Measurements from ENCODE around the gene NLRC5.
"Not testable (repeated sequence)": the region's sequence is repeated elsewhere in the genome, so short reads cannot be mapped to it uniquely, and the experiment has no call there.

Gene NLRC5

DNA sequence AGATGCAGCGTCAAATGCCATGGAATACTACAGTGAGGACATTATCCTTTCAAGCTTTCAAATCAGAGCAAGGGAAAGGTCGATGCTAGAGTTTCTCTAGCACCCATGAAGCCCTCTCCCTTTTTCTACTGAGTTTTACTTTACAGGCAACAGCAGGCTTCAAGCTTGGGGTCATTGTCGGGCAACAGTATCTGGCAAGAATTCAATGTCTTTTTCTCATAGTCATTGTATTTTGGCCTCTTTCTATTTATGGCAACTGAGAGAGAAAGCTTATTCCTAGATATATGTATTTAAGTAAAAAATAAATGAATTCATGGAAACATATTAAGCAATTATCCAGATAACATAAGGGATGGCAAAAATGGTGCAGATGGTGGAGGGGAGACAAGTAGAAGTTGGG is 28.0 kb upstream of the NLRC5 start:
- no peak for FAIRE-seq
- no peak for DNase-seq (ENCODE audit: extremely low spot score, insufficient read length, low read depth)

DNA sequence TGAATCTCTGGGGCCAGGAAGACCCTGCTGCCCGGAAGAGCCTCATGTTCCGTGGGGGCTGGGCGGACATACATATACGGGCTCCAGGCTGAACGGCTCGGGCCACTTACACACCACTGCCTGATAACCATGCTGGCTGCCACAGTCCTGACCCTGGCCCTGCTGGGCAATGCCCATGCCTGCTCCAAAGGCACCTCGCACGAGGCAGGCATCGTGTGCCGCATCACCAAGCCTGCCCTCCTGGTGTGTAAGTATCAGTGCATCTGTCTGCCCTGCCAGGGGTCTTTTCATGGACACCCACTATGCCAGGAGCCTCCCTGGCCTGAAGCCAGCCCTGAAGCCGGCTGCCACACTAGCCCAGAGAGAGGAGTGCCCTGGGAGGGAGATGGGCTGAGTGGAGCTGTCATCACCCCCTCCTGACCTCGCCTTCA is 27.5 kb upstream of the NLRC5 start, which contains the start of gene CETP:
CETP (plus strand) TSS at position 100 of the 431 bp plus-strand sequence; CDS start at position 130, 30 bp downstream.
- DNase-seq (ENCODE audit: extremely low spot score, insufficient read length, low read depth) = no peak

DNA sequence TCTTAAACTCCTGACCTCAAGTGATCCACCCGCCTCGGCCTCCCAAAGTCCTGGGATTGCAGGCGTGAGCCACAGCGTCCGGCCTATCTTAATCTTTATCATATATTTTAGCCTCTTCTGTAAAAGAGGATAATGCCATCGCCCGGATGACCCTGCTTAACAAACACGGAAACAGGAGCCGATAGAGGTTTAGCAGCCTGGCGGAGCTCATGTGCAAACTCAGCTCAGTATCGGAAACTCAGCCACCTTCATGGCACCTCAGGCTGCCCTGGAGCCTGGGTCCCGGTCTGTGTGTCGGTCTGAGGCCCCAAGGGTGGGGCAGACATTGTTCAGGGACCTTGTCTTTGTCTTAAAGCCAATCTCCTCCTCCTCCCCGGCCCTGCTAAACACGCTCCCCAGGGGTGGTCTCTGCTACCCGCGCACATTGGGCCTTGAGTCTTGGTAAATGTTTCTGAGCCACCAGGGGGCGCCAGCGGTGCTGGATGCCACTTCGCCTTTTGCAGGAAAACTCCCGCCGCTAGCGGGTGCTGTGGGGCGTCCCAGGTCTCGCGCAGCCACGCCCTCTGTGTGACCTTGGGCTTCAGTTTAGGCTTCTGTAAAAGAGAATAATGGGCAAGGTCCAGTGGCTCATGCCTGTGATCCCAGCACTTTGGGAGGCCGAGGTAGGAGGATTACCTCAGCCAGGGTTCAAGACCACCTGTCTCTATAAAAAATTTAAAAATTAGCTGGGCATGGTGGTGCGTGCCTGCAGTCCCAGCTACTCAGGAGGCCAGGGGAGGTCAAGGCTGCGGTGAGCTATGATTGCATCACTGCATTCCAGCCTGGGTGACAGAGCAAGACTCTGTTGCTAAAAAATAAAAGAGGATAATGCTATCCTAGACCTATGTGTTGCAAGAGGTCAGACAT is 24.9 kb upstream of the NLRC5 start:
- FAIRE-seq (peak; percentile 92), DNase-seq (ENCODE audit: extremely low spot score, insufficient read length, low read depth) (peak; percentile 80)

More for the DNA sequence above, 27.5 kb upstream of the NLRC5 start, which contains the start of gene CETP:
- no peak for FAIRE-seq

DNA sequence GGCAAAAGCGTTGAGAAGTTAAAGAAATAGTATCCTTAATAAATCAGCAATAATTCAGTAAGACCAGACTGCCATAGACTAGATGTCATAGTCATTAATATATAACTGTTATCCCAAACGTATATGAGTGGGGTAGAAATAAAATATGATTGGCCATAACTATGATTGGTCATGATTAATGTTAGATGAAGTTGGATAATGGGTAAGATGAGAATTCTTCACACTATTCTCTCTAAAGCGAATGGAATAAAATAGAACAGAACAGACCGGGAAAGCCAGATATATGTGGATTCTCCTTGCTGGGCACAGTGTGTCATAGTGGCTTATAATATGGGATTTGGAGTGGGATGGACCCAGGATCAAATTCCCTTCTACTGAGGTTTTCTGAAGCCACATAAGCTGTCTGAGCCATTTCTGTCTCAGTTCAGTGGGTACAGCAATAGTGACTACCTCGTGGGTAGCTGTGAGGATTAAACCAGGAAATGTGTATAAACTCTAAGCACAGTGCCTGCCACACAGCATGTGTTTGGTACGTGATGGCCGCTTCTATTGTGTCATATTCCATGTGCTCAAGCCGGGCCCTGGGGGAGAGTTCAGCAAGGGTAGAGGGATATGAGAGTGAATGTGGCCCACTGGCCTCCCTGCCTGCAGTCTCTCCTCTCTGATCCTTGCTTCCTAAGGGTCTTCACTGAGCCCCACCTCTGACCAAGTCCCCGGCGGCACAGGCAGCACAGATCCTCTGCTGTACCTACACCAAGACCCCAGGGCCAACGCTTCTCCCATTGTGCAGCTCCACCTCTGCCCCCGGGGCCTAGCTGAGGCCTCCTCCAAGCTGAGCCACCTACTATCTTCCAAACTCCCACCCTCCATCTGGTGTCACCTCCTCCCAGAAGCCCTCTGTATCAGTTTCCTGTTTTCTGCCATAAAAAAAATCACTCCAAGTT is 23.9 kb upstream of the NLRC5 start:
- DNase-seq (ENCODE audit: extremely low spot score, insufficient read length, low read depth) = no peak
- no peak for FAIRE-seq

DNA sequence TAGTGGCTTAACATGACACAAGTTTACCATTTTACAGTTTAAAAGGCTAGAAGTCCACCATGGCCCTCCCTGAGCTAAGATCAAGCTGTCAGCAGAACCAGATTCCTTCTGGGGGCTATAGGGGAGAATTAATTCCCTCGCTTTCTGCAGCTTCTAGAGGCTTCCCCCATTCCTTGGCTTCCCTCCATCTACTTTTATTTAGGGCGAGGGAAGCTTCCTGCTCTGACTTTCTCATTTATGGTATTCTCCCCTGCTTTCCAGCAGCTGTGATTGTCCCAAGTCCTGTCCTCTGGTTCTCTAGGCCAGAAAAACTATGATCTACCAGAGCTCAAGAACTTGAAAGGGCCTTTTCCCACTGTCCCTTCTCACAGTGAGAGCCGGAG is 23.3 kb upstream of the NLRC5 start:
- no peak for FAIRE-seq
- no peak for DNase-seq (ENCODE audit: extremely low spot score, insufficient read length, low read depth)

DNA sequence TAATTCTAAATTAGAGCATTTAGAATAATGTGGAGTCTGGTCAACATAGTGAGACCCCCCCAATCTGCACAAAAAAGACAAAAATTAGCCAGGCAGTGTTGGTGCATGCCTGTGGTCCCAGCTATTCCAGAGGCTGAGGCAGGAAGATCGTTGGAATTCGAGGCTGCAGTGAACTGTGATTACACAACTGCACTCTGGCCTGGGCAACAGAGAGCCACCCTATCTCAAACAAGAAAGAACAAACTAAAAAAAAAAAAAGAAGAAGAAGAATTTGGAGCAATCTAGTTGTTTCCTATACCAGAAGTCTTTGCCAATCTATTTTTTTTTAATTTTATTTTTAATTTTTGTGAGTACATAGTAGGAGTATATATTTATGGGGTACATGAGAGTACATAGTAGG is 21.6 kb upstream of the NLRC5 start:
- FAIRE-seq = no peak
- no peak for DNase-seq (ENCODE audit: extremely low spot score, insufficient read length, low read depth)

DNA sequence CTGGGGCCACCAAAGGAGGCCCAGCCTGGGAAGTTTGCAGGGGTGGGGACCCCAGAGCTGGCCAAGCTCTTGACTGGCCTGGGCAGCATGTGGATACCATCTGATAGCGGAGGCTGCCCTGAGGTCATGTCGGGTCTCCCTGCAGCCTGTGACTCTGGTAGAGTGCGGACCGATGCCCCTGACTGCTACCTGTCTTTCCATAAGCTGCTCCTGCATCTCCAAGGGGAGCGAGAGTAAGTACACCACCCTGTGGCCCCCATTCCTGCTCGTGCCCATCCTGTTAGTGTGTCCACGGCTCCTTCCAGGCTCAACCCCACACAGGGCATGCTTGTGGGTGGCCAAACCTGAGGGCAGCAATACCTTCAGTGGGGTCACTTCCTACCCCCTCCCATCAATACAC is 19.6 kb upstream of the NLRC5 start:
- DNase-seq (ENCODE audit: extremely low spot score, insufficient read length, low read depth) (no peak), FAIRE-seq (no peak)

DNA sequence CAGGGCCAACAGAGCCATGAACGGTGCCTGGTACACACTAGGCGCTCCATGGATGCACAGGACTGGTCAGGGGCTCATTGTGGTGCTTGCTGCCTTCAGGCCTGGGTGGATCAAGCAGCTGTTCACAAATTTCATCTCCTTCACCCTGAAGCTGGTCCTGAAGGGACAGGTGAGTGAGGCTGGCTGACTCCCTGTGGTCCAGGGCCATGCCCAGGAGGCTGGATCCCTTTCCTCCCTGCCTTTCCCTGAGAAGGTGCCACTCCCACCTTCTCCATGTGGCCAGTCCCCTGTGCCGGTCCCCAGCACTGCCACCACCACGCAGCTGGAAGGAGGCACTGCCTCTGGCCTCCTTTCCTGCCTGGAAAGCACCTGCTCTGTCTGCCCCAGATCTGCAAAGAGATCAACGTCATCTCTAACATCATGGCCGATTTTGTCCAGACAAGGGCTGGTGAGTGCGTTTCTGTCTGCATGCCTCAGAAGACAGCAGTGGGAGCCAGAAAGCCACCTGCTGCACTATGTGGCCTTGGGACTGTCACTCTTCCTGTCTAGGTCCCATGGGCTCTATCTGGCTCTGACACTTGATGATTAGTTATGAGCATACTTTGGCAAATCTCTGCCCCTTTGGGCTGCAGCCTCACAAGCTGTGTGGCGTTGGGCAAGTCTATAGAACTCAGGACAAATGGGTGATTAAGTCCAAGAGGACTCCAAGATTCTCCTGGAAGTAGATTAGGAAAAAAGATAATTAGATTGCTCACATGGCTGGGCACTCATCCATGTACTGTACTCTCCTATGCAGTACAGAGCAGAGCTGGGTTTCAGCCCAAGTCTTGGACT is 18.2 kb upstream of the NLRC5 start:
- DNase-seq (ENCODE audit: extremely low spot score, insufficient read length, low read depth) (peak; percentile 37), FAIRE-seq (peak; percentile 96)

DNA sequence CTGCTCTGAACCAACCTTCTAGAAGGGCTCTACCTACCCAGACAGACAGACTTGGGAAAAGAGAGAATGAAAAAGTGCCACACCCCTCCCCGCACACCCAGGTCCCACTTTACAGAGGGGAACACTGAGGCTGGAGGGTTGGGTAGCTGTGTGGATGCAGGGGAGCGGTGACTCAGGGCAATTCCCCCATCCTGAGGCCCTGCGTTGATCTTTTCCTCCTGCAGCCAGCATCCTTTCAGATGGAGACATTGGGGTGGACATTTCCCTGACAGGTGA is 17.7 kb upstream of the NLRC5 start:
- FAIRE-seq (no peak), DNase-seq (ENCODE audit: extremely low spot score, insufficient read length, low read depth) (no peak)

DNA sequence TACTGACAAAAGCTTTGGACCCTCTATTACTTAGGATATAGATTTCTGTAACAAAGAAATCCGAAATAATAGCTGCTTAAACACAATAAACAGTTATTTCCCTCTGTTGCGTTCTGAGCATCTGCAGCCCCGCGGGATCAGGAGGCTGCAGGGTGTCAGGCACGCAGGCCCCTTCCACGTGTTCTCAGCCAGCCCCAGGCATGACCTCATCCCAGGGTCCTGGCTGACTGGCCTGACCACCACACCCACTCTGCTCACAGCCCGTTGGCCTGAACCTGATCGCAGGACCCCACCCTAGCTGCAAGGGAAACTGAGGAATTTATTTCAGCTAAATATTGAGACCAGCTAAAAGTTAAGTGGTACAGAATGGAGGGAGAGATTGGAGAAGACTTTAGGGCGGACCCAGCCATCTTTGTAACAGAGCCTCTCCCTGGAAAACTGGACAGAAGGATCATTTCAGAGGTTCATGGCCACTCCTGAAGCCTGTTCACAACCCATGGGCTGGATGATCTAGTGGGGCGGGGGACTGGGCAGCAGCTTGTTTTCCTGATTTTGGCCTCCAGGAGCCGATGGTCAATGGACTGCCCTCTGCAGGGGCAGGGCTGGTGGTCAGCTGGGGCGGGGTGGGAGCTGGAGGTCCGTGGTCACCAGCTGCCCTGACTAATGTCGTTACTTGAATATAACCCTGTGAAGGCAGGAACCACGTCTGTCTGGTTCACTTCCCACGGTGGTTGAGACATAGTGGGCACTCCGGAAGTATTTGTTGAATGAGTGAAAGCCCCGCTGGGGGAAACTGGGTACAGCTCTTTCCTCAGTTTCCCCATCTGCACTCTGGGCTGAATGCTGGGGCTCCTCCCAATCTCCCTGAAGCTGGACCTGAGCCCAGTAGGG is 16.7 kb upstream of the NLRC5 start:
- FAIRE-seq = peak; percentile 59
- DNase-seq (ENCODE audit: extremely low spot score, insufficient read length, low read depth) = no peak

DNA sequence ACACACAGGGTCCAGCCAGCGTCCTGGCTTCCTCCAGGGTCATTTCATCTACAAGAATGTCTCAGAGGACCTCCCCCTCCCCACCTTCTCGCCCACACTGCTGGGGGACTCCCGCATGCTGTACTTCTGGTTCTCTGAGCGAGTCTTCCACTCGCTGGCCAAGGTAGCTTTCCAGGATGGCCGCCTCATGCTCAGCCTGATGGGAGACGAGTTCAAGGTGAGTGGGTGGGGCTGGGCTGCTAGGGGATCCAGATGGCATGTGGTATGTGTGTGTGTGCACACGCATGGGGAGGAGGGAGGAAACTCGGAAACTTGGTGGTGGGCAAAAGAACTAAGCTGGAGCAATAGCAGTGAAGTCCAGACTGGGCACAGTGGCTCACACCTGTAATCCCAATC is 16.1 kb upstream of the NLRC5 start:
- FAIRE-seq (no peak), DNase-seq (ENCODE audit: extremely low spot score, insufficient read length, low read depth) (no peak)

DNA sequence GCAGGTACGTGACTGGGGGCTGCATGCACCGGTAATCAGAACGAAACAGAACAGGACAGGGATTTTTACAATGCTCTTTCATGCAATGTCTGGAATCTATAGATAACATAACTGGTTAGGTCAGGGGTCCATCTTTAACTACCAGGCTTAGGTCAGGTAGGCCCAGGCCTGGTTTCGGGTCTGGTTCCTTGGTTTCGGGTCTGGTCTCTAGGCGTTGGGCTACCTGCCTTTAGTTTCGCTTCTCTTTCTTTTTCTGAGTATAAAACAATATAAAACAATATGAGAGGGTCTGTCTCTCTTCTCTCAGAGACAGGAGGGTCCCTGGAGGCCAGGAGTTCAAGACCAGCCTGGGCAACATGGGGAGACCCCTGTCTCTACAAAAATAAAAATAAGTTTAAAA is 15.5 kb upstream of the NLRC5 start:
- peak; percentile 78 for FAIRE-seq

DNA sequence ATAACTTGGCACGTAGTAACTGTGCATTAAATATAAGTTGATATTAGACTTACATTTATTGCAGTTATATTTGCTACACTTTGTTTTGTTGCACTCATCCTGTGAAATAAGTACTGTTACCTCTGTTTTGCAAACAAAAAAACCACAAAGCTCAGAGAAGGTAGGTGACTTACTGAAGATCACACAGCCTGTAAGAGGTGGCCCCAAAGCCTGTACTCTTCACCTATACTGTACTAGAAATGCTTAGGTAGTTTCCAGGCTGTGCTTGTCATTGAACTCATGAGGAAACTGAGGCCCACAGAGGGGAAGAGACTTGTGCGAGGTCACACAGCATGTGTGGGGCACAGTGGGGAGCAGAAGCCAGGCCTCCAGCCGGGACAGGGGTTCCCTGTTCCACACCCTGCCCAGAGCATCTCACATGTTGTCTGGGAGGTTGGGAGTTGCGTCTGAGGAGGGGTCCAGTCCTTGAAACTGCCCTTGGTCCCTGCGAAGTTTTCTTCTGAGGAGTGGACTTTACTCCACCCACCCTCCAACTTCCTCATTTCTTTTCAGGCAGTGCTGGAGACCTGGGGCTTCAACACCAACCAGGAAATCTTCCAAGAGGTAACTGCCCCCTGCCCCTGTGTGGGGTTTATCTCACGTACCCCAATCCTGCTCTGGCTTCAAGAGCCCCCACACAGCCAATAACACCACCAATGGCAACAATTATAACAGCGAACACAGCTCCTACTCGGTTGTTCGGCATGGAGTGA is 14.6 kb upstream of the NLRC5 start:
- no peak for FAIRE-seq
- DNase-seq (ENCODE audit: extremely low spot score, insufficient read length, low read depth) = no peak

More for the DNA sequence above, 15.5 kb upstream of the NLRC5 start:
- not testable (repeated sequence) for DNase-seq (ENCODE audit: extremely low spot score, insufficient read length, low read depth)

DNA sequence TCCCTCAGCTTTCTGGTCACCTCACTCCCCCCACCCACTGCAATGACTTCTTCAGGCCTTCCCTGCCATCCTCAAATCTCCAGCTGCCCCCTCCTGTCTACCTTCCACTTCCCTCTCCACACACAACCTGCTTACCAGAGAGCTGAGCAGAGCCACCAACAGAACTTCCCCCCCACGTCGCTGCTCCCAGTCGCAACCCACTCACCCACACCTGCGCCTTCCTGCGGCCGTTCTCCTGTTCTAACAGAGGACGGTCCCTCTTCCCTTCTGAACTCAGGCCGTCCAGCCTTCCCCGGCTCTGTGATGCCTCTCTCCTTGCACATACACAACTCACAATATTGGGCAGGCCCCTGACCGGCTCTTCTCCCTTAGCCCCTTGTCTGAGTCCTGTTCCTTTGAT is 13.6 kb upstream of the NLRC5 start:
- FAIRE-seq (no peak), DNase-seq (ENCODE audit: extremely low spot score, insufficient read length, low read depth) (no peak)

DNA sequence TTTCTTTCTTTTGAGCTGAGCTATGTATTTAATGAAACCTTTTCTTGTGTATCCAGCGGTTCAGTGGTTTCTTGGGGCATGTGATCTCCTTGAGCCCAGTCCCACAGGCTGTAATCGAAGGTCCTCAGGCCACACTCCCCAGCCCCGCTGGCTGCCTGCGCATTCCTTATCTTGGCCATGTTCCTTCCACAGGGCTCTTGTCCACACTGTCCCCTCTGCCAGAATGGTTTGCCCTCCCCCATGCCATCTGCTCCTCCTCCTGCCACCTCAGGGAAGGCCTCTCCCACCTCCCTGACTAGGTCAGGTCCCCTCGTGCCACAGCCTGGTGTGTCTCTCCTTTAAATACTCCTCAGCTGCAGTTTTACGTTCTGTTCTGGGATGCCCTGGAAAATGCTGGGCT is 12.1 kb upstream of the NLRC5 start:
- DNase-seq (ENCODE audit: extremely low spot score, insufficient read length, low read depth) (no peak), FAIRE-seq (no peak)

DNA sequence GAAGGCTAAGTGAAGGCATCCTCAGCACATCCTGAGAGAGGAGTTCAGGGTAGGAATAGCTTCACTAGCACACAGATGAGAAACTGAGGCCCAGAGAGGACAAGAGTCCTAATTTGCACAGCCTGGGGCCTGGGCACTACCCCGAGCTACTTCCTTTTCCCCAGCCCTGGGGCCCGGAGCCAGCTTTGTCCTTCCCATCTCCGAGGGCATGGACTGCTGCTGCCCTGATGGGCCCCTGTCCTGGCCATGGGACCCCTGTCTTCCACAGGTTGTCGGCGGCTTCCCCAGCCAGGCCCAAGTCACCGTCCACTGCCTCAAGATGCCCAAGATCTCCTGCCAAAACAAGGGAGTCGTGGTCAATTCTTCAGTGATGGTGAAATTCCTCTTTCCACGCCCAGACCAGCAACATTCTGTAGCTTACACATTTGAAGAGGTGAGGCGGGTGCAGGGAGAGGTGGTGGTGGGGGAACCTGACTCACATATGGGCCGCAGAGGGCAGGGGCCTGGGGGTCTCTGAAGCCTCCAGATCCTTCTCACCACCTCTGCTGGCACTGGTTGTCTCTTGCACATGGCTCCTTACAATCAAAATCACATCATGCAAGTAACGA is 11.4 kb upstream of the NLRC5 start:
- FAIRE-seq = no peak
- DNase-seq (ENCODE audit: extremely low spot score, insufficient read length, low read depth) = no peak

DNA sequence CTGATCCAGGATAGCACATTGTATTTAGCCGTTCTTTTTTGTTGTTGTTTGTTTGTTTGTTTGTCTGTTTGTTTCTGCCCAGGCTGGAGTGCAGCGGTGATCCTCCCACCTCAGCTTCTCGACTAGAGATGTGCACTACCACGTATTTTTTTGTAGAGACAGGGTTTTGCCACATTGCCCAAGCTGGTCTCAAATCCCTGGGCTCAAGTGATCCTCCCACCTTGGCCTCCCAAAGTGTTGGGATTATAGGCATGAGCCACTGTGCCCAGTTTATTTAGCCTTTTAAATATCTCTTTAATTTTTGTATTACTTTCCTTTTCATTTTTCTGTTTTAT is 9.2 kb upstream of the NLRC5 start:
- no peak for FAIRE-seq
- DNase-seq (ENCODE audit: extremely low spot score, insufficient read length, low read depth) = no peak
